ENCODE measurements around the gene ETFDH. TPM values are rescaled to one million over a fixed set of nuclear protein-coding genes. Genes with fewer than 3 reads are reported as not detected.

Gene ETFDH
- total RNA-seq, 5 donors from 2014 or later (not counting 1 experiment from before 2014, with no cell fraction given), result 7.2 to 23.8 (median 14.3) TPM

GRCh38 chr4:158671665-158671914, 506 bp upstream of the ETFDH start, which contains the start of gene C4orf46:
Gene C4orf46 (minus strand): TSS chr4:158671887. CDS start chr4:158671801, 86 bp downstream.
- 0% methylated on average over 15 of the region's 20 CpGs for WGBS (ENCODE audit: insufficient coverage)
- POLR2A ChIA-PET, result no interaction called here

GRCh38 chr4:158673633-158674032, 1.5 kb downstream of the ETFDH start:
- ATAC-seq (replicated peaks in 1 of 4) (no peak), DNase-seq (no peak)
- WGBS (ENCODE audit: insufficient coverage), result no CpG with 5 or more reads among the region's 3 CpGs
- Histone ChIP-seq H3K36me3 (ENCODE audit: control insufficient read depth in 2 of 2, extremely low read depth in 1 of 2, insufficient read depth in 1 of 2, low read length in 1 of 2) (no peaks in the 10 kb centered on the region), H3K27ac (ENCODE audit: low read length) (no peak overlapping the region), H3K4me3 (ENCODE audit: control insufficient read depth in 1 of 2, extremely low read depth in 1 of 2, low read length in 1 of 2) (no peak overlapping the region), H3K4me1 (ENCODE audit: control insufficient read depth in 1 of 2, extremely low read depth in 1 of 2, insufficient read depth in 2 of 2, low read length in 2 of 2) (peaks cover 11 to 19% of the 10 kb centered on the region in 2 experiments), H3K27me3 (replicated peaks in 1 of 2; ENCODE audit: control insufficient read depth in 2 of 2, extremely low read depth in 1 of 2, insufficient read depth in 2 of 2, low read length in 1 of 2) (no peaks in the 10 kb centered on the region), H3K9me3 (no peaks in the 10 kb centered on the region)
- Mint-ChIP-seq H3K9me3 (no peaks in the 10 kb centered on the region), H3K4me1 (peaks cover 18 to 38% (median 25%) of the 10 kb centered on the region in 3 donors), H3K36me3 (peaks cover 6% of the 10 kb centered on the region), H3K4me3 (peak overlapping the region in 2 of 3 donors; percentile 13 to 21), H3K27ac (no peak overlapping the region), H3K27me3 (no peaks in the 10 kb centered on the region)
- ChIA-PET CTCF (no interaction called here), POLR2A (no interaction called here)

More at GRCh38 chr4:158671665-158671914, 506 bp upstream of the ETFDH start, which contains the start of gene C4orf46:
- DNase-seq, result no peak
- CTCF ChIA-PET, result no interaction called here
- H3K4me1 ChIP-seq (ENCODE audit: control insufficient read depth in 1 of 2, extremely low read depth in 1 of 2, insufficient read depth in 2 of 2, low read length in 2 of 2), result peaks cover 11 to 19% of the 10 kb centered on the region in 2 experiments
- Mint-ChIP-seq H3K27me3 (no peaks in the 10 kb centered on the region), H3K36me3 (peaks cover 2% of the 10 kb centered on the region), H3K4me1 (peaks cover 18 to 33% (median 25%) of the 10 kb centered on the region in 3 donors), H3K9me3 (no peaks in the 10 kb centered on the region), H3K4me3 (peak within 1 kb of the TSS; percentile 93 to 95 (median 95)), H3K27ac (peak within 1 kb of the TSS; percentile 98 to 99)
- H3K36me3 ChIP-seq (ENCODE audit: control insufficient read depth in 2 of 2, extremely low read depth in 1 of 2, insufficient read depth in 1 of 2, low read length in 1 of 2), result no peaks in the 10 kb centered on the region
- no peak for ATAC-seq (replicated peaks in 1 of 4)
- peak within 1 kb of the TSS; percentile 64 to 98 for H3K4me3 ChIP-seq (ENCODE audit: control insufficient read depth in 1 of 2, extremely low read depth in 1 of 2, low read length in 1 of 2)
- H3K27ac ChIP-seq (ENCODE audit: low read length), result peak within 1 kb of the TSS; percentile 99
- H3K9me3 ChIP-seq, result no peaks in the 10 kb centered on the region
- no peaks in the 10 kb centered on the region for H3K27me3 ChIP-seq (replicated peaks in 1 of 2; ENCODE audit: control insufficient read depth in 2 of 2, extremely low read depth in 1 of 2, insufficient read depth in 2 of 2, low read length in 1 of 2)

GRCh38 chr4:158676076-158676475, 4.0 kb downstream of the ETFDH start:
- Histone ChIP-seq H3K4me3 (ENCODE audit: control insufficient read depth in 1 of 2, extremely low read depth in 1 of 2, low read length in 1 of 2) (no peak overlapping the region), H3K27me3 (replicated peaks in 1 of 2; ENCODE audit: control insufficient read depth in 2 of 2, extremely low read depth in 1 of 2, insufficient read depth in 2 of 2, low read length in 1 of 2) (no peaks in the 10 kb centered on the region), H3K27ac (ENCODE audit: low read length) (no peak overlapping the region), H3K36me3 (ENCODE audit: control insufficient read depth in 2 of 2, extremely low read depth in 1 of 2, insufficient read depth in 1 of 2, low read length in 1 of 2) (peaks cover 0 to 5% of the 10 kb centered on the region in 2 donors), H3K4me1 (ENCODE audit: control insufficient read depth in 1 of 2, extremely low read depth in 1 of 2, insufficient read depth in 2 of 2, low read length in 2 of 2) (peaks cover 3 to 14% of the 10 kb centered on the region in 2 experiments), H3K9me3 (no peaks in the 10 kb centered on the region)
- ChIA-PET CTCF (no interaction called here), POLR2A (interaction anchor here (0.5 to 0.6 kb wide), 4 partner anchors 31 to 486 kb away, joined by 3 to 5 read pairs (median 4); no protein-coding TSS in a partner anchor)
- DNase-seq, result no peak
- Mint-ChIP-seq H3K27ac (no peak overlapping the region), H3K27me3 (no peaks in the 10 kb centered on the region), H3K9me3 (no peaks in the 10 kb centered on the region), H3K36me3 (peaks cover 15% of the 10 kb centered on the region), H3K4me3 (no peak overlapping the region), H3K4me1 (peaks cover 12 to 25% (median 19%) of the 10 kb centered on the region in 3 donors)
- WGBS (ENCODE audit: insufficient coverage), result 91% methylated on average over 4 of the region's 5 CpGs
- no peak for ATAC-seq (replicated peaks in 1 of 4)

GRCh38 chr4:158678767-158679166, 6.7 kb downstream of the ETFDH start:
- ChIA-PET CTCF (interaction anchor here in 1 of 2 donors (1.1 kb wide), 1 partner anchor 32 kb away, joined by 4 read pairs; no protein-coding TSS in a partner anchor), POLR2A (no interaction called here)
- no peaks in the 10 kb centered on the region for H3K27me3 ChIP-seq (replicated peaks in 1 of 2; ENCODE audit: control insufficient read depth in 2 of 2, extremely low read depth in 1 of 2, insufficient read depth in 2 of 2, low read length in 1 of 2)
- H3K36me3 Mint-ChIP-seq, result peaks cover 18% of the 10 kb centered on the region
- H3K27ac ChIP-seq (ENCODE audit: low read length), result no peak overlapping the region
- DNase-seq (no peak), ATAC-seq (replicated peaks in 1 of 4) (no peak)
- no peaks in the 10 kb centered on the region for H3K27me3 Mint-ChIP-seq
- peaks cover 0 to 10% of the 10 kb centered on the region in 2 donors for H3K36me3 ChIP-seq (ENCODE audit: control insufficient read depth in 2 of 2, extremely low read depth in 1 of 2, insufficient read depth in 1 of 2, low read length in 1 of 2)
- no peak overlapping the region for H3K4me3 ChIP-seq (ENCODE audit: control insufficient read depth in 1 of 2, extremely low read depth in 1 of 2, low read length in 1 of 2)
- no peaks in the 10 kb centered on the region for H3K9me3 ChIP-seq
- no peak overlapping the region for H3K4me3 Mint-ChIP-seq
- no peak overlapping the region for H3K27ac Mint-ChIP-seq
- H3K4me1 Mint-ChIP-seq, result peaks cover under 1 to 10% (median 6%) of the 10 kb centered on the region in 3 donors
- WGBS (ENCODE audit: insufficient coverage), result no CpG with 5 or more reads among the region's 2 CpGs
- H3K4me1 ChIP-seq (ENCODE audit: control insufficient read depth in 1 of 2, extremely low read depth in 1 of 2, insufficient read depth in 2 of 2, low read length in 2 of 2), result no peaks in the 10 kb centered on the region
- H3K9me3 Mint-ChIP-seq, result no peaks in the 10 kb centered on the region

GRCh38 chr4:158681629-158682028, 9.5 kb downstream of the ETFDH start:
- Histone ChIP-seq H3K4me3 (ENCODE audit: control insufficient read depth in 1 of 2, extremely low read depth in 1 of 2, low read length in 1 of 2) (no peak overlapping the region), H3K4me1 (ENCODE audit: control insufficient read depth in 1 of 2, extremely low read depth in 1 of 2, insufficient read depth in 2 of 2, low read length in 2 of 2) (no peaks in the 10 kb centered on the region), H3K9me3 (no peaks in the 10 kb centered on the region), H3K27me3 (replicated peaks in 1 of 2; ENCODE audit: control insufficient read depth in 2 of 2, extremely low read depth in 1 of 2, insufficient read depth in 2 of 2, low read length in 1 of 2) (no peaks in the 10 kb centered on the region), H3K27ac (ENCODE audit: low read length) (no peak overlapping the region), H3K36me3 (ENCODE audit: control insufficient read depth in 2 of 2, extremely low read depth in 1 of 2, insufficient read depth in 1 of 2, low read length in 1 of 2) (peaks cover 0 to 13% of the 10 kb centered on the region in 2 donors)
- no peaks in the 10 kb centered on the region for H3K27me3 Mint-ChIP-seq
- H3K4me1 Mint-ChIP-seq, result peaks cover 0 to 5% (median 0%) of the 10 kb centered on the region in 3 donors
- H3K27ac Mint-ChIP-seq, result no peak overlapping the region
- ATAC-seq (replicated peaks in 1 of 4) (no peak), DNase-seq (no peak)
- H3K36me3 Mint-ChIP-seq, result peaks cover 28% of the 10 kb centered on the region
- no peak overlapping the region for H3K4me3 Mint-ChIP-seq
- WGBS (ENCODE audit: insufficient coverage), result no CpG with 5 or more reads among the region's 1 CpG
- ChIA-PET POLR2A (interaction anchor here in 1 of 2 donors (0.6 kb wide), 1 partner anchor 95 kb away, joined by 3 read pairs; no protein-coding TSS in a partner anchor), CTCF (interaction anchor here in 1 of 2 donors (0.6 kb wide), 1 partner anchor 11 kb away, joined by 4 read pairs; no protein-coding TSS in a partner anchor)
- H3K9me3 Mint-ChIP-seq, result no peaks in the 10 kb centered on the region

GRCh38 chr4:158682066-158682465, 10.0 kb downstream of the ETFDH start:
- Mint-ChIP-seq H3K4me1 (peaks cover 0 to under 1% (median 0%) of the 10 kb centered on the region in 3 donors), H3K9me3 (no peaks in the 10 kb centered on the region), H3K4me3 (no peak overlapping the region), H3K27ac (no peak overlapping the region), H3K36me3 (peaks cover 32% of the 10 kb centered on the region), H3K27me3 (no peaks in the 10 kb centered on the region)
- no peak for ATAC-seq (replicated peaks in 1 of 4)
- Histone ChIP-seq H3K27ac (ENCODE audit: low read length) (no peak overlapping the region), H3K27me3 (replicated peaks in 1 of 2; ENCODE audit: control insufficient read depth in 2 of 2, extremely low read depth in 1 of 2, insufficient read depth in 2 of 2, low read length in 1 of 2) (no peaks in the 10 kb centered on the region), H3K9me3 (no peaks in the 10 kb centered on the region), H3K4me3 (ENCODE audit: control insufficient read depth in 1 of 2, extremely low read depth in 1 of 2, low read length in 1 of 2) (no peak overlapping the region), H3K36me3 (ENCODE audit: control insufficient read depth in 2 of 2, extremely low read depth in 1 of 2, insufficient read depth in 1 of 2, low read length in 1 of 2) (peaks cover 0 to 15% of the 10 kb centered on the region in 2 donors), H3K4me1 (ENCODE audit: control insufficient read depth in 1 of 2, extremely low read depth in 1 of 2, insufficient read depth in 2 of 2, low read length in 2 of 2) (no peaks in the 10 kb centered on the region)
- DNase-seq, result no peak
- ChIA-PET CTCF (no interaction called here), POLR2A (interaction anchor here in 1 of 2 donors (0.6 kb wide), 1 partner anchor 95 kb away, joined by 3 read pairs; no protein-coding TSS in a partner anchor)
- WGBS (ENCODE audit: insufficient coverage), result 100% methylated on average over 1 of the region's 2 CpGs
